Keratinocyte (primary cell): Measurements from ENCODE around the gene RCSD1.

Experiments used
- CTCF ChIP-seq, 3 experiments: IDR thresholded peaks in 1 of 3; conservative IDR thresholded peaks in 1 of 3; optimal IDR thresholded peaks in 1 of 3; 2 replicates in 2 of 3; 3 replicates in 1 of 3; pipeline versions ENCODE3 to v1.5.1; 2011; ENCODE audit warnings: low read length in 3 of 3, mild to moderate bottlenecking in 3 of 3, moderate library complexity in 2 of 3, control low read depth in 1 of 3, inconsistent platforms in 1 of 3; ENCODE audit not compliant: insufficient read depth in 2 of 3; ENCODE audit errors: extremely low read depth in 1 of 3
- EZH2 ChIP-seq: IDR thresholded peaks from one replicate; pipeline ENCODE4 v1.6.1; 2012; ENCODE audit warnings: inconsistent platforms, mild to moderate bottlenecking, low read length, moderate library complexity

- TF ChIP-seq CTCF (optimal IDR thresholded peaks at IDR 0.05 in 1 of 3, IDR thresholded peaks at IDR 0.05 in 1 of 3, conservative IDR thresholded peaks at IDR 0.05 in 1 of 3; ENCODE audit: extremely low read depth in 1 of 3, insufficient read depth in 2 of 3, low read length in 3 of 3) (no peak), EZH2 (no peak)
These were observed 81.8 kb downstream of the RCSD1 start for GRCh38 chr1:167711797-167712196.
